HG02884 (cell line): Measurements from ENCODE around the gene DYNC1H1.
"Not testable (repeated sequence)": the region's sequence is repeated elsewhere in the genome, so short reads cannot be mapped to it uniquely, and the experiment has no call there.

Experiments used
- ATAC-seq: cut with Tn5 transposase; IDR thresholded peaks from one replicate; pipeline ENCODE4 v1.9.1; 2021; ENCODE audit warnings: mild to moderate bottlenecking, moderate library complexity; ENCODE audit not compliant: unreplicated experiment

Gene DYNC1H1

GRCh38 chr14:101962503-101962874, 1.9 kb upstream of the DYNC1H1 start:
- ATAC-seq, result no peak

DNA sequence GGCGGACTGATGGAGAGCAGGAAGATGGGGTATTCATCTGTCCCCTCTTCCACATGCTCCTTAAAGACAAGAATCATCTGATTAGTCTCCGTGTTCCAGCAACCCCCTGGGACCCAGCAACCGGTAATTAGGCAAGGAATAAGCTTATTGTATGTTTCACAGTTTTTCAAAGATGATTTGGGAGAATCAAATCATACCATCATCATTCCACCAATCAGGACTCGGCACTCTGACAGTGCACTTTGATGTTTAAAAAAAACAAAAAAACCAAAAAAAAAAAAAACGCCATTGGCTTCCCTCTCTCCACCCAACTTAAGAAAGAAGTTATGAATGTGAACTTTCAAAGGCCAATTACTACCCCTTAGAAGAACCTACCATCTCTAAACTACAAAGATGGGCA, 1.3 kb upstream of the DYNC1H1 start:
- ATAC-seq, result no peak

DNA sequence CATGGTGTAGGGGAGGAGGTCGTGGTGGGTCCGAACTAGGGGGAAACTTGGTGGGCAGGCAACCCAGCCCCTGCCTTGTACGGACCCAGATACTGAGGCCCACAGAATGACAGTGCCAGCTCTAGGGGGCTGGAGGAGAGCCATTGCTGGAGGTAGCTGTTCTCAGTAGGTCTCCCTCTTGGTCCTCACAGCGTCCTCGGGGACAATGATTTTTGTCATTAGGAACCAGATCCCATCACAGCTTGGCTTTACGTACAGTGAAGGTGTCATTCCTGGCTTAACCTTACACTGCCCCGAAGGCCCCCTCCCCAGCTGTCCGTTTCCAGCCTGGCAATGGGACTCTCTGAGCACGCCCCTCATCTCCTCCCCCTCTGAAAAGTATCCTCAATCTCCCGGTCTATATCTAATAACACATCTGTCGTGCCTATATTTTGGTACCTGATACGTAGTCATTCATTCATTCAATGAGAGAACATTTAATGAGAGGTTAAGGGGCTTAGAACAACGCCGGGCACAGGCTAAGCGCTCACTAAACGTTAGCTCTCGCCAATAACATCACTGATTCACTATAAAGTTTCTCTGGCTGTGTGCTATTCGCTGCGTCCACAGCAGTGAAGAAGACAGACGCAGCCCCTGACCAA, 597 bp upstream of the DYNC1H1 start:
- ATAC-seq, result no peak

DNA sequence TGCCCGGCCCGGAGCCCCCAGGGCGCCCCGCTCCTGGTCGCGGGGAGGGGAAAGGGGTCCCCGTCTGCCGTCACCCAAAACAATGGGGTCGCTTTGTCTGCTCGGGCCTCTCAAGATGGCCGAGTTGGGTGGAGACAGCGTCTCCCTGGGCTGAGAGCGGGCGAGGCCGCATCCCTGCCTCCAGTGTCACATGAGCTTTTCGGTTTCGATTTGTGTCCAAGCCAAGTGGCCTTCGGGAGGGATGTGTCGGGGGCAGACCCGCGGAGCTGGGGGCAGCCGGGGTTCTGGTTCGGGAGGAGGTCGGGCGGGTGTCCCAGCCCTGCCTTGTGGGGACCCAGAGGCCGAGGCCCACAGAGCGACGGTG, 790 bp downstream of the DYNC1H1 start:
- ATAC-seq, result peak; percentile 22

- no peak for ATAC-seq
These were observed 1.7 kb downstream of the DYNC1H1 start for GRCh38 chr14:101965770-101966722.

DNA sequence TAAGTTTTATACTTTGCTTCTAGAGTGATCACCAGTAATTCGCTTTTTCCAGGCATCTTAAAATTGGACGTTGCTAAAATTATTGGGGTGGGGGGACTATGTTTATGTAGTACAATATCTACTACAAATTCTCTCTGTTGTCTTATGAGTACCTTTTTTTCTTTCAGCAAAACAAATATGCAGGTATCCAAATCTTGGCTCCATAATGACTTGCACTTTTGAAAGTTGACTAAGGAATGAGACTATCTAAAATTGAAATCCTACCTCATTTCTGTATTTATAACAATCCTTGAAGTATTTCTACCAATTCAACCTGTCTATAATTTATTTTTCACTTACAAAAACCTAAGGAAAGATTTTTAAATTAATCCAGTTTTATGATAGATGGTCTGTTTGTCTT, 2.4 kb downstream of the DYNC1H1 start:
- no peak for ATAC-seq

DNA sequence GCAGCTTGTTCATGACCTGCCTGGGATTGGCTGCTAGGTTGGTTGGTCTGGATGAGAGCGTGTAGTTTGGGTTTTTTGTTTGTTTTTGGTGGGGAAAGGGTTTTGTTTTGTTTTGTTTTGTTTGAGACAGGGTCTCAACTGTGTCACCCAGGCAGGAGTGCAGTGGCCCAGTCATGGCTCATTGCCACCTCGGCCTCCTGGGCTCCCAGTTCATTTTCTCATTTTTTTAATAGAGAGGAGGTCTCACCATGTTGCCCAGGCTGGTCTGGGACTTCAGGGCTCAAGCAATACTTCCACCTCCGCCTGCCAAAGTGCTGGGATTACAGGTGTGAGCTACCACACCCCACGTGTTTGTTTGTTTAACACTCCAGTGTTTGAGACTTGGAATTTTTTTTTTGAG, 3.8 kb downstream of the DYNC1H1 start:
- no peak for ATAC-seq

GRCh38 chr14:101969481-101969880, 5.1 kb downstream of the DYNC1H1 start:
- ATAC-seq, result no peak

- no peak for ATAC-seq
These were observed 6.5 kb downstream of the DYNC1H1 start for GRCh38 chr14:101970830-101971400.

- ATAC-seq, result not testable (repeated sequence)
These were observed 7.1 kb downstream of the DYNC1H1 start for GRCh38 chr14:101971458-101971857.

DNA sequence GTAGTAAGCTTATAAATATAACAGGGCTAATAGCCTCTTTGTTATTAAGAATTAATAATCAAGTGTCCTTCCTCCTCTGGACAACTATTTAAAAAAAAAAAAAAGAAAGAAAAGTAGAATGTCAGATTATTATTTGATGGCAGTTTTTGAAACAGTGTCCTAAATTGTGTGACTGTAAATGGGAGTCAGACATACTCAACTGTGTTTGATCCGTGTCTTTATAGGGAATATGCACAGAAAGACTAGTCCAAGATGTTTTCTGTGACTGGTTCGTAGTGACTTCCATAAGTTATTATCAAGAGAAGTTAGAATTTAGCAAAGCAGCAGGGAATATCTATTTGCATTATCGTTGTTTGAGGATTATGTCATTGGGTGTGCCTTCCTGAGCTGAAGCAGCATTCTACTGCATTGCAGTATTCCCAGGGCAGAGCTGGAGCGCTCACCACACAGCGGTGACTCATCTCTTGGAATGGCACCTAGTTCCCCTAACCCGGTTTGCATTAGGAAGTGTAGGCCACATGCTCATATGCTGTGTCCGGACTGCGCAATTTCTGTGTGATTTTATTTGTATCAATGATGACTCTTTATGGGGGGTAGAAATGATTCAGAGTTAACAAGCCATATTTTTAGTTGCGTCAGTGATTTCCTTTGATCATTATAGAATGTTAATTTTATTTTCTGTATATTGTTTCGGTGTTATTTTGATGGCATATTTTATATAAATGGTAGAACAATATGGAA, 7.9 kb downstream of the DYNC1H1 start:
- no peak for ATAC-seq

DNA sequence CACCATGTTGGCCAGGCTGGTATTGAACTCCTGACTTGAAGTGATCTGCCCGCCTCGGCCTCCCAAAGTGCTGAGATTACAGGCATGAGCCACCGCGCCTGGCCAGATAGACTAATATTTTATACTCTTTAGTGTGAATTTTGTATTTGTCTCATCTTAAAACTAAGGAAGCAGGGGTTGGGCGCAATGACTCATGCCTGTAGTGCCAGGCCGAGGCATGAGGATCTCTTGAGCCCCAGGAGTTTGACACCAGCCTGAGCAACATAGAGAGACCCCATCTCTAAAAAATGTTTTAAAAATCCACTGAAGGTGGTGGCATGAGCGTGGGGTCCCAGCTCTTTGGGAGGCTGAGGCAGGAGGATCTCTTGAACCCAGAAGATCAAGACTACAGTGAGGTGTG, 9.0 kb downstream of the DYNC1H1 start:
- ATAC-seq, result no peak

GRCh38 chr14:101975231-101975630, 10.9 kb downstream of the DYNC1H1 start:
- no peak for ATAC-seq

- no peak for ATAC-seq
These were observed 13.1 kb downstream of the DYNC1H1 start for GRCh38 chr14:101977311-101978071.

GRCh38 chr14:101979666-101980065, 15.3 kb downstream of the DYNC1H1 start:
- ATAC-seq, result no peak

DNA sequence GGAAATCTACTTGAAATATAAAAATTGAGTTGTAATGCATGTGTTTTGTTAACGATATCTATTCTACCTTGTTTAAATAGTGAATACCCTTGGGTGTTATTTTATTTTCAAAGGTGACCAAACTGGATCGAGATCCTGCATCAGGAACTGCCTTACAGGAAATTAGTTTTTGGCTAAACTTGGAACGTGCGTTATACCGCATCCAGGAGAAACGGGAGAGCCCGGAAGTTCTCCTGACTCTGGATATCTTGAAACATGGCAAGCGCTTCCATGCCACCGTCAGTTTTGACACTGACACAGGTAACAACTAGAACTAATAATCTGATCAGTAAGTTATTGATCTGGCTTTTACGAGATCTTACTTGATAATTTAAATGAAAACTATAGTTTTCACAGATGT, 15.9 kb downstream of the DYNC1H1 start:
- ATAC-seq, result no peak

DNA sequence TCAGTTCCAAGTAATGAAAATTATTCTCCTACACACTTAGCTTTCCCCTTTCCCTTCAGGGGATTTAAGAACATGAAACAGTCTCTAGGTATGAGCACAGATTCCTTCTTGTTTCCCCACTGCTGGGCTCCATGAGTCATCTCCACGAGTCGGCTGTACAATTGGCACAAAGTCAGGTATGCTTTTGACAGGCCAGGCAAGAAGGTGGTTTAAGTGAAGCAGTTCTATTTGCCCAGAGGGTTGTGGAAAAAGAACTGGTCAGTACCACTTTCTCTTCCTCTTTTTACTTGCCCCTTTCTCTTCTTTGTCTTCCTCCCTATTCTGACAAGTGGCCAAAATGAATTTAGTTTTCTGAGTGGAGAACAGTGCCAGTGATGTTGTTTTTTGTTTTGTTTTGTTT, 16.3 kb downstream of the DYNC1H1 start:
- ATAC-seq, result no peak

DNA sequence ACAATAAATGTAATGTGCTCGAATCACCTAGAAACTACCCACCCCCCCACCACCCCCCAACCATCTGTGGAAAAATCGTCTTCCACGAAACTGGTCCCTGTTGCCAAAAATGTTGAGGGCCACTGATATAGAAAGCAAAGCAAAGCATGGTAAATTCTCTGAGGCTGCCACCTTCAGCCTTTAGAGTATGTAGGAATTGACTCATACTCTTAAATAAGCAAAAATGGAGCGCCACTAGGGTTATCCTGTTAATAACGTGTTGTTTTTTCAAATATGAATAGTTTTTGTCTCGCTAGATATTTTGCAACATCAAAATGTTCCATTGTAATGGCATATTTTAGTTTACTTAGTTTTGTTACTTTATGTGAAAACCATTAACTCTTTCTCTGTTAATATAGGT, 18.2 kb downstream of the DYNC1H1 start:
- ATAC-seq, result no peak

GRCh38 chr14:101984831-101985230, 20.5 kb downstream of the DYNC1H1 start:
- ATAC-seq, result not testable (repeated sequence)

- no peak for ATAC-seq
These were observed 21.6 kb downstream of the DYNC1H1 start for GRCh38 chr14:101985957-101986356.

GRCh38 chr14:101986953-101987352, 22.6 kb downstream of the DYNC1H1 start:
- no peak for ATAC-seq
